HG02970 (cell line): Measurements from ENCODE around the gene FMO2.

Experiments used
- ATAC-seq: cut with Tn5 transposase; IDR thresholded peaks from one replicate; pipeline ENCODE4 v1.9.1; 2021; ENCODE audit warnings: mild to moderate bottlenecking, moderate library complexity, moderate number of reproducible peaks; ENCODE audit not compliant: unreplicated experiment, low FRiP score

Gene FMO2

DNA sequence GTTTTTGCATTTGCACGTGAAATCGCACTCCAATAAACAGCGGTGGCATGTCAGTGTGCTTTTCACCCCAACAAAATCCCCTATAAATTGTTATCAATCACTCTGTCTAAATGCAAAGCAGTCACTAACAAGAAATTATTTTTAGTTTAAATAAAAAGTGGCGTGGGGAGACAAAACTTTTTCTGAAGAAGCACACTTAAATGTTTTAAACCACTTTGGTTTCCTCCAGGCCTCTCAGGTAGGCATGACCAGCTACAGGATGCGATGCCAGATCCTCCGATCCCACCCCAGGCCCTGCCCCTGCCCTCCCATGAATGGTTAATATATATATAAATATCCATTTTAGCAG is 66.8 kb downstream of the FMO2 start:
- no peak for ATAC-seq

DNA sequence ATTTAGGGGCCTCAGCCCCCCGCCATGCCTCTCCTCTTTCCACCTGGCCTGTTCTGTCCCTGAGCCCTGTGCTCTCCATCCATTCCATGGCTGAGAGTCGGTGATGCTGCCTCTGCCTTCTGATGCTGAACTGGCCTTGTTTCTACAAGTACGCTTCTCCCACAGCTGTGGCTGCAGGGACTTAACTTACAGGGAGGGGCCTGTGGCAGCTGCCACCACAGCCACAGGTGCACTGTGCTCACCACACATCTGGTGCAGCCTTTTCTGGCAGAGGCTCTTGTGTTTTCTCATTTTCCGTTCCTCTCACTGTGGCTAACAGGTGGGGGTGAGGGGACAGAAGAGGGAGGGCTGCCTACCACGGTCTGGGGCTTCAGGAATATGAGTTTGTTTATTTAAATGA is 67.4 kb downstream of the FMO2 start:
- peak; percentile 86 for ATAC-seq

DNA sequence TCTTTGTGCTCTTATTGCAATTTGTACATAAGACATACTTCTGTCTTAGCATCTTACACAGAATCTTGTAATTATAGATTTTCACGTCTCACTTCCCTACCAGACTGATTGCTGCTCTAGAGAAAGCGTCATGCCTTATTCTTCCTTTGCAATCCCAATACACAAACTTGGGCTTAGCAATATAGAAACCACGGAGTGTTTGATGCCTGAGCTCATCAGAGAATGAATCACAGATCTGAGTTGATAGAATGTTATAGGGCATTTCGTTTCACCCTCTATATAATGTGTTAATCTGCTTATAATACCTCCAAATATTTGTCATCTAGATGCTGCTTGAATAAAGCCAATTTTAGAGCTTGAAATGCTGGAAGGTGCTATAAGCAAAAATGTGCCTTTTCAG is 69.8 kb downstream of the FMO2 start:
- no peak for ATAC-seq

DNA sequence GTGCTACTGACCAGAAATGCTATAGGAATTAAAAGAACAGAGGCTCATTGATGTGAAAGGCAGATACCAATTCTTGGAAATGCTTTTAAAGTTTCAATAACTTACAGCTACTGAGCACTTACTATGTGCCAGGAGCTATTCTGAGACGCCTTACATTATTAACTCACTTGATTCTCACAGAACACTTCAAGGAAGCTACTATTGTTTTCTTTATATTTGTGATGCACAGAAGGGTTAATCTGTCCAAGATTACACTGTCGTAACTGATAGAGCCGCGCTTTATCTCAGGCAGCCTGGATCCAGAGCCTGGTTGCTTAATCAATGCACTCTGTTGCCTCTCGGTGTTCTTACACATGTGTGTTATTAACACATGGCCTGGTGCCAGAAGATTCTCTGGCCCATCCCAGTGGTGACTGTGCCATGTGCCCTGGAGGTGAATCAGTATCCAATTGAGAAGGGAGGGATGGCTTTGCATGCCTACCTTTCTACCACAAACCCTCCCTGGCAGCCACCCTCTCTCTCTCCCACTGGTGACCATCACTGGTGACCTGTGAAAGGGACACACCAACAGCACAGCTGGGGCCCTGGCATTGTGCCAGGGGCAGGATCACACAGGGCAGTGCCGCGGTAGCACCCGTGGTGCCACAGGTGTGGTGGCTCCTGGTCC is 72.0 kb downstream of the FMO2 start:
- ATAC-seq, result no peak

DNA sequence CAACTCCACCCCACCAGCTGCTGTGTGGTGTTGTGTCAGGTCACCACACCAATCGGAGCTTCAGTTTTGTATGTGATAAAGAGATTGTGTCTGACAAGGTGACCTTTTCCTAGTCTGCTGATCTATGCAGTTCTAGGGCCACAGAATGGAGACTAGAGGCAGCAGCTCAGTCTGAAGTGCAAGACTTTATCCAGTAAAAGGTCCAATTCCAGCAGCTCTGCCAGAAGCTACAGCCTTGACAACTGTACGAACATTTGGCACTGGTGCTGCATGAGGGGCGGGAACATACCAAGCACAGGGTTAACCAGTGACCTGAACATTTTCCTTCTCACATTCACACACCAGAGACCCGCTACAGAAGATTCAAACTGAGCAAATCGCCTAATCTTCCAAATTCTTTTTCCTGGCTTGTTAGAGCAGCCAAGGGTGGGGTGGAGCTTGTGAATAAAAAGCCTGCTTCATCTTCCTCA is 72.5 kb downstream of the FMO2 start:
- no peak for ATAC-seq

DNA sequence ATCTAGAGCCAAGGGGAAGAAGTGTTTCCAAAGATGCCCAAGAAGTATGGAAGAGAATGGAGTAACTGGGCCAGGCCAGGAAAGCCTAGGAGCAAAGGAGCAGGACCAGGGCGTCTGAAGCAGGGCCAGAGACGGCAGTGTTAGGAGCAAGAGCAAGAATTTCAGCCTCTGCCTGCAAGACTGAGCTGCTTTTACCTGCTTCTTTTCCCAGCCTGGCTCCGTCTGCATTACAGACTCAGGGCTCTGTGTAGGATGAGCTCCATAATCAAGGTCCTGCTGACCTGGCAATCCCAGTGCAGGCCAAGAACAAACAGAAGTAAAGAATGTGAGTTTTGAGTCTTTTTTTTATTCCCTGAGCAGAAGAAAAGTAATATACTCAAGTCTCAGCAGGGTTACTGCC is 73.3 kb downstream of the FMO2 start:
- no peak for ATAC-seq

DNA sequence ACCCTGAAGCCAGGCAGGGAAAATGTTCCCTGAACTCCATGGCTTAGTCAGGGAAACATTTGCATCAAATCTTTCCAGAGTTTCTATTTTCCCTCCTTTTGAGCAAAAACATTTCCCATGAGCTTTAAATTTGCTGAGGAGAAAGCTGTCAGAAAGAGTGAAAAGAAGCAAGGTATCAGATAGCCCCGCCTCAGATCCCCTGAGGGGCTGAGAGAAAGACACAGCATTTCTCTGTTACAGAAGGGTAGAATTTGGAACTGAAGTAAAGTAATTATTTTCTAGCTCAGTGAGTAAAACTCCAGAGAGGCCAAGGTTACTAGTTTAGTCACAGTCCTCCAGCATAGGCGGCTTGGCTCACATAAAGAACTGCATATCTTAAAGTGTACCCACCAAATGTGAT is 73.8 kb downstream of the FMO2 start:
- no peak for ATAC-seq
